ENCODE measurements around the gene KCNA3. TPM values are rescaled to one million over a fixed set of nuclear protein-coding genes. Genes with fewer than 3 reads are reported as not detected.

KCNA3 gene
- polyA plus RNA-seq, 1 experiment, result 0.12 TPM

DNA sequence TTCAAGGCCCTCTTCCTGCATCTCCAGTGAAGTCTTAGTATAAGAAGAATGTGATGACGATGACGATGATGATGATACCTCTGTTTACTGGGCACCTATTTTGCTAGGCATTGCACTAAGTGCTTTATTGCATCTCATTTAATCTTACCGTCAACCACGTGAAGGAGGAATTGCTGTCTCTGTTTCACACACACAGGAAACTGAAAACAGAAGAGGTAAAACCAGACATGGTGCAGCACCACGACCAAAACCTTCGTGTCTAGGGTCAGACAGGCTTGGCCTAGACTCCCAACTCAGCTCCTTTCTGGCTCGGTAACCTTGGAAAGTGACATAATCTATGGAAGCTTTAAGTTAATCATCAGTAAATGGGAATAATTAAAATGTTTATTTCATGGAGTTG lies 47.9 kb downstream of the KCNA3 start:
- H3K27ac ChIP-seq (ENCODE audit: low read depth, low read length), result no peak overlapping the region
- H3K27me3 ChIP-seq (ENCODE audit: control insufficient read depth, insufficient read depth, low read length), result peaks cover 5% of the 10 kb centered on the region
- no peaks in the 10 kb centered on the region for H3K9me3 ChIP-seq (ENCODE audit: control insufficient read depth, insufficient read depth, low read length)
- DNase-seq (ENCODE audit: low read depth, low spot score), result no peak
- H3K4me3 ChIP-seq (ENCODE audit: low read depth, low read length), result no peak overlapping the region
- ChIA-PET POLR2A (no interaction called here), CTCF (no interaction called here)
- TF ChIP-seq, protein P1, sequence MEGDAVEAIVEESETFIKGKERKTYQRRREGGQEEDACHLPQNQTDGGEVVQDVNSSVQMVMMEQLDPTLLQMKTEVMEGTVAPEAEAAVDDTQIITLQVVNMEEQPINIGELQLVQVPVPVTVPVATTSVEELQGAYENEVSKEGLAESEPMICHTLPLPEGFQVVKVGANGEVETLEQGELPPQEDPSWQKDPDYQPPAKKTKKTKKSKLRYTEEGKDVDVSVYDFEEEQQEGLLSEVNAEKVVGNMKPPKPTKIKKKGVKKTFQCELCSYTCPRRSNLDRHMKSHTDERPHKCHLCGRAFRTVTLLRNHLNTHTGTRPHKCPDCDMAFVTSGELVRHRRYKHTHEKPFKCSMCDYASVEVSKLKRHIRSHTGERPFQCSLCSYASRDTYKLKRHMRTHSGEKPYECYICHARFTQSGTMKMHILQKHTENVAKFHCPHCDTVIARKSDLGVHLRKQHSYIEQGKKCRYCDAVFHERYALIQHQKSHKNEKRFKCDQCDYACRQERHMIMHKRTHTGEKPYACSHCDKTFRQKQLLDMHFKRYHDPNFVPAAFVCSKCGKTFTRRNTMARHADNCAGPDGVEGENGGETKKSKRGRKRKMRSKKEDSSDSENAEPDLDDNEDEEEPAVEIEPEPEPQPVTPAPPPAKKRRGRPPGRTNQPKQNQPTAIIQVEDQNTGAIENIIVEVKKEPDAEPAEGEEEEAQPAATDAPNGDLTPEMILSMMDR (IDR thresholded peaks at IDR 0.05; ENCODE audit: low read depth, low read length), result no peak

Other genes with a start within 250 kb of the KCNA3 start
- not detected in 2 replicates for gene PROK1, start 223.8 kb downstream of the KCNA3 start, polyA plus RNA-seq (2011; rRNA removed)
- not detected in 2 replicates for gene KCNA10, start 155.8 kb downstream of the KCNA3 start, polyA plus RNA-seq (2011; rRNA removed)
- gene KCNA2, start 68.6 kb downstream of the KCNA3 start, polyA plus RNA-seq (2011; rRNA removed), result not detected in 2 replicates
- not detected in 2 replicates for gene CD53, start 198.2 kb upstream of the KCNA3 start, polyA plus RNA-seq (2011; rRNA removed)

Data from AG04450 (cell line).